Measurements from ENCODE around the gene ATG7.

GRCh38 chr3:11302444-11302843 lies 30.2 kb downstream of the ATG7 start:
- TF ChIP-seq CTCF (IDR thresholded peaks at IDR 0.05) (no peak), EZH2 (IDR thresholded peaks at IDR 0.05) (no peak), EZH2phosphoT487 (IDR thresholded peaks at IDR 0.05) (no peak)

All from neural progenitor cell (in vitro differentiated cells).